ENCODE data around the gene PMFBP1.

The PMFBP1 gene

GRCh38 chr16:72092832-72093447 lies 79.0 kb downstream of the PMFBP1 start:
- TF ChIP-seq GATA3 (IDR thresholded peaks at IDR 0.05; ENCODE audit: low read depth, low read length) (no peak), GATA2 (IDR thresholded peaks at IDR 0.05; ENCODE audit: low read depth, low read length) (no peak)

DNA sequence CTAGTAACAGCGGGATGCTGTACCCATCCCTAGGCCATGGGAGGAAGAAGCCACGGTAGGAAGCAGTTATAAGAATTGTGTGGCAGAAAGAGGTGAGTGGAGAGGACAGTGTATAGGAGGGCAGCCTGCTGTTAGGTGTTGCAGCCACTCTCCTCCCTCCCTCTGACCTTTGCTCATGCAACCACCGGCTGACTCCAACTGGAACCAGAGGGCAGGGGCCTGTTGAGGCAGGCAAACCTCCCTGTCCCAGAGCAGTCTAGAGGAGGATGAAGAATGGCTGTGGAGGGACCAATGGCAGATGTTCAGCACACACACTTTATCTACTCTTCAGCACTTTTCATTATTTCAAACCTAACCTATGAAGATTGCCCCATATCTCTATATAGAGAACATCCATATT lies 80.7 kb downstream of the PMFBP1 start:
- TF ChIP-seq GATA2 (IDR thresholded peaks at IDR 0.05; ENCODE audit: low read depth, low read length) (no peak), GATA3 (IDR thresholded peaks at IDR 0.05; ENCODE audit: low read depth, low read length) (no peak)

DNA sequence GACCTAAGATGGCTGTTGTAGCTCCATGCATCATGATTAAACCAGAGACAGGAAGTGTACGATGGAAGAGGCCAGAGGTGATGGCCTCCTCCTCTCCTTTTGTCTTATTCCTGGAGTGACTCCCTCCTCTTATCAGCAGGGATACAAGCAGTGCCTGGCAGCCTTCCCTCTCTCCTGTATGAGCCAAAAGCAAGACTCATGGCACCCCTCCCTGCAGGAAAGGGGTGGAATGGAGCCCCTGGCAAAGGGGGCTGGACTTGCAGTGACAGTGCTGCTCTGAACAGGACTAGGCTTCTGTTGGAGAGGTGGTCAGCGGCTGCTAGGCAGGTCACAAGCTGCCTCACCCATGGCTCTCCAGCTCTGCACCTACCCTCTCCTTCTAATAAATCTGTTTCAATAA lies 87.0 kb downstream of the PMFBP1 start:
- TF ChIP-seq GATA2 (IDR thresholded peaks at IDR 0.05; ENCODE audit: low read depth, low read length) (no peak), GATA3 (IDR thresholded peaks at IDR 0.05; ENCODE audit: low read depth, low read length) (no peak)

GRCh38 chr16:72084445-72084844 lies 87.5 kb downstream of the PMFBP1 start:
- no peak for TF ChIP-seq GATA2 (IDR thresholded peaks at IDR 0.05; ENCODE audit: low read depth, low read length)
- TF ChIP-seq GATA3 (IDR thresholded peaks at IDR 0.05; ENCODE audit: low read depth, low read length): no peak

DNA sequence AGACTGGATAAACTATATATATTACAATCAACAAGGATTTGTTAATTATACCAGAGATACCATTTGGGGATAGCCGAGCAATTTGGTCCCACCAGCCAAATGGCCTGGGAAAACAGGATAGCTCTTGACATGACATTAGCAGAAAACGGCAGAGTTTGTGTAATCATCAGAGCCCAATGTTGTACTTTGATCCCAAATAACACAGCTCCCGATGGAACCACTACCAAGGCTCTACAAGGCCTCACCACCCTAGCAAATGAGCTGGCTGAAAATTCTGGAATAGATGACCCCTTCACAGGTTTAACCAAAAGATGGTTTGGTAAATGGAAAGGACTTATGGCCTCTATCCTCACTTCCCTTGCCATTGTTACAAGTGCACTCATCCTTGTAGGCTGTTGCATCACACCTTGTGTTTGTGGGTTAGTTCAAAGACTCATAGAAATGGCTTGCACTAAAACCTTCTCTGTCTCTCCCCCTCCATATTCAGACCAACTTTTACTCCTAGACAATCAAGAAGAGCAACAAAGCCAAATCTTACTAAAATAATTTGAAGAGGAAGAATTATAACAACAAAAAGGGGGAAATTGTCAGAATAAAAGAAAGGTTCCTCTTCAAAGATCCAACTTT lies 88.1 kb downstream of the PMFBP1 start:
- no peak for TF ChIP-seq GATA3 (IDR thresholded peaks at IDR 0.05; ENCODE audit: low read depth, low read length)
- no peak for TF ChIP-seq GATA2 (IDR thresholded peaks at IDR 0.05; ENCODE audit: low read depth, low read length)

DNA sequence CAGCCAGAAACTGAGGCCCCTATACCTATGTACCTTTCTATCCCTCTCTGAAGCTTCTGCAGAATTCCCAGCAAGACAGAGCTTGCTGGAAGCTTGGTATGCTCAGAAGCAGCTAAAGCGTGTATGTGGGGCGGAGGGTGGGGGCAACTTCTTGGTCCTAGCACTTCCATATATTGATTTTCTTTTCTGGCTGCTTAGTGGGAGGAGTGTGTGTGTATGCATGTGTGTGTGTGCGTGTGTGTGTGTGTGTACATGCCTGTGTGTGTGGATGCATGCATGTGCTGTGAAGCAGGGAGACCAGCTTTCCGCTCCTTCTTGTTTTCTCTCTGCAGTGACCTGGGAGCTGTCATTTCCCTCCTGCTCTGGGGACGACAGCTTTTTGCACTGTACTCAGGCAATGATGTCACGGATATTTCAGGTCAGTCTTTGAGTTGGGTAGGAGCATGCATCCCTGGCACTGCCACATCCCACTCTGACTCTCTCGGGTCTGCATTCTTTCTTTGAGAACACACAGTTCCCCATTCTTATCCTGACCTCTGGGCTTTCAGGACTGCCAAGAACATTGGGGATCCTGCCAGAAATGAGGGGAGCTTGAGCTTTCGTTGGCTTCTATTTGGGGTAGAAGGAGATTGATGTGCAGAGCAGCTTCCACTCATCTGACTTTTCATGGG lies 98.3 kb downstream of the PMFBP1 start:
- TF ChIP-seq GATA3 (IDR thresholded peaks at IDR 0.05; ENCODE audit: low read depth, low read length) (no peak), GATA2 (IDR thresholded peaks at IDR 0.05; ENCODE audit: low read depth, low read length) (no peak)

GRCh38 chr16:72072514-72073342 lies 99.2 kb downstream of the PMFBP1 start:
- TF ChIP-seq GATA2 (IDR thresholded peaks at IDR 0.05; ENCODE audit: low read depth, low read length) (no peak), GATA3 (IDR thresholded peaks at IDR 0.05; ENCODE audit: low read depth, low read length) (no peak)
